Effector memory CD8-positive, alpha-beta T cell (primary cell): Measurements from ENCODE around the gene RAD21L1.
A peak's percentile ranks its signal among the peaks of the same experiment; 100 is the strongest.

Experiments
- ATAC-seq: fragments of 150-1000 bp; cut with Tn5 transposase; replicated peaks from 2 replicates; pipeline ENCODE4 v1.10.0; 2021; ENCODE audit warnings: mild to moderate bottlenecking, moderate library complexity
- DNase-seq, 3 experiments: peaks; one replicate each; pipeline ENCODE4 v3.0.0; 2021
- H3K27ac Mint-ChIP-seq, 2 donors: one replicate each; pipeline ENCODE4 v1.8.0; 2022; ENCODE audit warnings: mild to moderate bottlenecking in 2 of 2, mixed read lengths in 2 of 2, moderate library complexity in 2 of 2
- H3K27me3 Mint-ChIP-seq, 2 donors: one replicate each; pipeline ENCODE4 v1.8.0; 2022; ENCODE audit warnings: mixed read lengths in 2 of 2
- H3K36me3 Mint-ChIP-seq: one replicate; pipeline ENCODE4 v1.8.0; 2022; ENCODE audit warnings: mild to moderate bottlenecking, moderate library complexity, mixed read lengths; ENCODE audit not compliant: insufficient read depth
- H3K4me1 Mint-ChIP-seq, 2 donors: one replicate each; pipeline ENCODE4 v1.8.0; 2022; ENCODE audit warnings: low read depth in 2 of 2, mixed read lengths in 2 of 2
- H3K4me3 Mint-ChIP-seq, 2 donors: one replicate each; pipeline ENCODE4 v1.8.0; 2022; ENCODE audit warnings: mild to moderate bottlenecking in 2 of 2, mixed read lengths in 2 of 2, moderate library complexity in 2 of 2
- H3K9me3 Mint-ChIP-seq, 2 donors: one replicate each; pipeline ENCODE4 v1.8.0; 2022; ENCODE audit warnings: mixed read lengths in 2 of 2

The RAD21L1 gene

DNA sequence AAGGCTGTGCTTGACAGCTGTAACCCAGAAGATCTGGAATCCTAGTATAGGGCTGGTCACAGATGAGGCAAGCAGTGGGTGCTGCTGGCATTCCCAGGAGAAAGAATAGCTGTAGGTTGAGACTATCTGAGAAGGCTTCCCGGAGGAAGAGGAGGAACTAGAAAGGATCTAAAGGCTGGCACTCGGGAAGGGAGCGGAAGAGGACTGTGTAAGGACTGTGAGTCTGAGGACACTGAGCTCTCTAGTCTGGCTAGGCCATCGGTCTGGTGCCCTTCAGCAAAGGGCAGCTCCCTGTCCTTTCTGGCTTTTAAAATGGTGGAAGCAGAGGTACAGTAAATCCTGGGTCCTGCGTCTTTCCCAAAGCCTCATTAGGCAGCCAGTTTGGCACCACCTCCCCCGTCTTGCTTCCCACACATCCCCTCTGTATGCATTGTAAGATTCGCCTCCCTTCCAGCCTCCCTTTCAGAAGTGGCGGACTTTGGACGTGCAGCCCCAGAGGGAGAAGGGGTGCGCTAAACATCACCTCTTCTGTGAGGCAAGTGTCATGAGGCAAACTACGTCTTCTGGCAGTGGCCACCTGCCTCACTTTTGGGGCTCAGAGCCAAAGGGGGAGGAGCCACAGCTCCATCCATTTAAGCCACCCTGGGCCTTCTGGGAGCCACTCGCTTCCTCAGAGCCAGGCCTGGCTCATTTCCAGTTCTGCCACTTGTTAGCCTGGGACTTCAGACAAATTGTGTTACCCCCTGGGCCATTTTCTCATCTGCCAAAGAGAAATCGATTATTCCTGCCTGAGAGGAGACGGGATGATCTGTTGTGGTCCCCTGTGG, 48.9 kb downstream of the RAD21L1 start:
- no peaks in the 10 kb centered on the region for H3K9me3 Mint-ChIP-seq
- no peak overlapping the region for H3K27ac Mint-ChIP-seq
- DNase-seq, result no peak
- H3K4me1 Mint-ChIP-seq, result peaks cover 0 to 5% of the 10 kb centered on the region in 2 donors
- no peak for ATAC-seq
- H3K4me3 Mint-ChIP-seq, result no peak overlapping the region
- no peaks in the 10 kb centered on the region for H3K27me3 Mint-ChIP-seq
- H3K36me3 Mint-ChIP-seq, result no peaks in the 10 kb centered on the region

DNA sequence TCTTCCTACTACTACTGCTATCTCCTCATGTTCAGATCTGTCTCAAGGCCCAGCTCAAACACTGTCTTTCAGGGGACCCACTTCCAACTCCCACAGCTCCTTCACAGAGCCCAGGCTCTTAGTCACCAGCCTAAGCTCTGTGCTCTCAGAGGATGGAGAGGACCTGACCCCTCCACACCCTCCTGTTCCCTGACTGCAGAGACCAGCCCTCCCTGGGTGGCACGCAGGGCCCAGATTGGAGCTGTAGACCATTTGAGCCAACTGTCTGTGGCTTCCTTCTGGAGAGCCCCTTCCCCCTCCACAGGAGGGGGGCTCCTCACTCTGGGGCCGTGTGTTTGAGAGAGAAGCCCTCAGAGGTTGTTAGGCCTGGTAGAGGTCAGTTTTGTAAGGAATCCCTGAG, 50.1 kb downstream of the RAD21L1 start:
- DNase-seq (no peak), ATAC-seq (no peak)
- Mint-ChIP-seq H3K27ac (peak overlapping the region in 1 of 2 donors; percentile 3), H3K4me1 (peaks cover 0 to 5% of the 10 kb centered on the region in 2 donors), H3K4me3 (no peak overlapping the region), H3K9me3 (no peaks in the 10 kb centered on the region), H3K27me3 (no peaks in the 10 kb centered on the region), H3K36me3 (no peaks in the 10 kb centered on the region)

DNA sequence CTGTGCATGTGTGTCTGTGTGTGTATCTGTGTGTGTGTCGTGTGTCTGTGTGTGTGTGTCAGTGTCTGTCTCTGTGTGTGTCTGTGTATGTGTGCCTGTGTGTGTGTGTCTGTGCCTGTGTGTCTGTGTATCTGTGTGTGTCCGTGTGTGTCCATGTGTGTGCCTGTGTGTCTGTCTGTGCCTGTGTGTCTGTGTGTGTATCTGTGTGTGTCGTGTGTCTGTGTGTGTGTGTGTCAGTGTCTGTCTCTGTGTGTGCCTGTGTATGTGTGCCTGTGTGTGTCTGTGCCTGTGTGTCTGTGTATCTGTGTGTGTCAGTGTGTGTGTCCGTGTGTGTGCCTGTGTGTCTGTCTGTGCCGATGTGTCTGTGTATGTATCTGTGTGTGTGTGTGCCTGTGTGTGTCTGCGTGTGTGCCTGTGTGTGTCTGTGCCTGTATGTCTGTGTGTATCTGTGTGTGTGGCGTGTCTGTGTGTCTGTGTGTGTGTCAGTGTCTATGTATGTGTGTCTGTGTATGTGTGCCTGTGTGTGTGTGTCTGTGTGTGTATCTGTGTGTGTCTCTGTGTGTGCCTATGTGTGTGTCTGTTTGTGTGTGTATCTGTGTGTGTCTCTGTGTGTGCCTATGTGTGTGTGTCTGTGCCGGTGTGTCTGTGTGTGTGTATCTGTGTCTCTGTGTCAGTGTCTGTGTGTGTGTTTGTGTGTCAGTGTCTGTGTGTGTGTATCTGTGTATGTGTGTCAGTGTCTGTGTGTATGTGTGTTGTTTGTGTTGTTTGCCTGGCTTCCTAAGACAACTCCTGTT, 51.9 kb downstream of the RAD21L1 start:
- no peak for DNase-seq
- ATAC-seq, result no peak
- H3K9me3 Mint-ChIP-seq, result no peaks in the 10 kb centered on the region
- no peaks in the 10 kb centered on the region for H3K27me3 Mint-ChIP-seq
- H3K4me3 Mint-ChIP-seq, result no peak overlapping the region
- H3K36me3 Mint-ChIP-seq, result no peaks in the 10 kb centered on the region
- H3K27ac Mint-ChIP-seq, result no peak overlapping the region
- H3K4me1 Mint-ChIP-seq, result peaks cover 0 to 5% of the 10 kb centered on the region in 2 donors

DNA sequence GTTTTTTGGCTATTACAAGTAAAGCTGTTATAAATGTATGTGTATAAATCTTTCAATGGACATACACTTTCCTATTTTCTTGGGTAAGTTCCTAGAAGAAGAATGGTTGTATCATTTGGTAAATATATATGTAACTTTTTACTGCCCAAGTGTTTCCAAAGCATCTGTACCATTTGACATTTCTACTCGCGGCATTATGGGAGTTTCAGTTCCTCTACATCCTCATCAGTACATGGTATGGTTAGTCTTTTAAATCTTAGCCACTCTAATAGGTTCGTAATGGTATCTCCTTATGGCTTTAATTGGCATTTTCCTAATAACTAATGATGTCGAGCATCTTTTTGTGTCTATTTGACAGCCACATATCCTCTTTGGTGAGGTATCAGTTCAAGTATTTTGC, 53.1 kb downstream of the RAD21L1 start:
- no peaks in the 10 kb centered on the region for H3K9me3 Mint-ChIP-seq
- H3K4me3 Mint-ChIP-seq, result no peak overlapping the region
- ATAC-seq (no peak), DNase-seq (no peak)
- H3K27me3 Mint-ChIP-seq, result no peaks in the 10 kb centered on the region
- no peaks in the 10 kb centered on the region for H3K36me3 Mint-ChIP-seq
- no peak overlapping the region for H3K27ac Mint-ChIP-seq
- peaks cover 0 to 5% of the 10 kb centered on the region in 2 donors for H3K4me1 Mint-ChIP-seq

DNA sequence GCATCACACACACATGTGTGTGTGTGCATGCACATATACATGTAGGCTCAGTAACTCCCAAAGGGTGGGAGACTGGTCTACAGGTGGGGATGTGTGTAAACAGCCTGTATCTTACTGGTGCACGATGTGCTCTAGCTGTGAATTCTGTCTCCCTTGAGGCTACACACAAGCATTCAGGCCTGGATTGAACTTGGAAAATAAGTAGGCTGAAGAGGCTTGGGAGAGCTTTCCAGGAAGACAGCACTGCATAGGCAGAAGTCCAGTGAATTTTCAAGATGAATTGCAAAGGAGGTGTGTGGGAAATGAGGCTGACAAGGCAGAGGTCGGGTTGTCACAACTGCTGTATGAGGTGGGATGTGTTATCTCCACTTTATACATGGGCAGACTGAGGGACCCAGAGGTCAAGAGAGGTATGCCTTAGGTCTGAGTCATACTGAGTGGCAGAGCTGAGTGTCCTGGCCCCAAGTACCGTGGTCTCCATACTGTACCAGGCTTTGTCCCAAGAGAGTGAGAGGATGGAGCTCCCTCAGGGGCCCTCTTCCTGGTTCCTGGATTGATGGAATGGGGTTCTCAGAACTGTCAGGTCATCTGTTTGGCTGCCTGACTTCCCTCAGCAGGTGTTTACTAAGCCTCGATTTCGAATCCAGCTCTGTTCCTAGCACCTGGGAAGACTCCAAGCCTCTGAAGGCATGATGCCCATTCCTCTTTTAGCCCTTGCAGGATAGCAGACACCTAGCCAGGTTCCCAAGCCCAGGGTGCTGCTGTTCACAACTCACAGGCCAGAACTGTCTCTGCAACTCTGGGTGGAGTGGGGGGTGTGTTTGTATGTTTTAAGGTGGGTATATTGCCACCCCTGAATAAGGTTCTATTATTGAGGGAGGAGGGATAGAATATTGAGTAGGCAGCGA, 54.6 kb downstream of the RAD21L1 start:
- no peak overlapping the region for H3K27ac Mint-ChIP-seq
- no peak for DNase-seq
- ATAC-seq, result no peak
- peaks cover 0 to 5% of the 10 kb centered on the region in 2 donors for H3K4me1 Mint-ChIP-seq
- H3K27me3 Mint-ChIP-seq, result no peaks in the 10 kb centered on the region
- H3K36me3 Mint-ChIP-seq, result no peaks in the 10 kb centered on the region
- no peak overlapping the region for H3K4me3 Mint-ChIP-seq
- no peaks in the 10 kb centered on the region for H3K9me3 Mint-ChIP-seq

DNA sequence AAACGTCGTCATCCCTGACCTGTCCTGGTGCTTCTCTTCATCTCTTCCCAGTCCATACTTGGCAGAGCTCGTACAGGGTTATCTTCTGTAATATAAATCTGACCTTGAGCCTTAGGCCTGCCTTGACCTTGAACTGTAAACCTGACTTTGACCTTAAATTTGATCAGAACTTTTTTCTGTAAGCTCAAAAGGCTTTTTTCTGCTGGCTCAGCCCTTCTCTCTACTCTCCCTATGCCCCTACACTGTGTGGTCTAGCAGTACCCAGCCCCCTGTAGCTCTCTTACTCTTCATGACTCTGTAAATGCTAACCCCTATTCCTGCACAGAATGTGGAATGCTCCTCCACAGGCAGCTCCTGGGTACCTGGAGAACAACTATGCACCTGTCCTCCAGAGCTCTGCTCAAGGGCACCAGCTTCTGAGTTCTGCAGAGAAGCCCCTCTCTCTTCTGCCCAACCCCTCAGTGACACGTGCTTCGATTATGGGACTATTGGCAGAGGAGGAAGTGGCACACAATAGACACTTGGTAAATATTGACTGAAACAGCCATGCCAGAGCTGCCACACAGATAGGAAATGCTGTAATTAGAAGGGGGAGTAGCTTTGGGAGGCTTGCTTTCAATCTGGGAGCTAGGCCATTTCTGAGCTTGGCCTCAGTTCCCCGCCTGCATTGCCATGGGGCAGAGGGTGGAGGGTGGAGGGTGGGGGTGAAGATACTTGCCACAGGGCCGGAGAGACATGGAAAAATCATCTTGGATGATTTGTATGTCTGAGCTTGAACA, 55.6 kb downstream of the RAD21L1 start:
- no peaks in the 10 kb centered on the region for H3K27me3 Mint-ChIP-seq
- H3K27ac Mint-ChIP-seq, result no peak overlapping the region
- H3K9me3 Mint-ChIP-seq, result no peaks in the 10 kb centered on the region
- DNase-seq (no peak), ATAC-seq (no peak)
- peaks cover 0 to 5% of the 10 kb centered on the region in 2 donors for H3K4me1 Mint-ChIP-seq
- no peak overlapping the region for H3K4me3 Mint-ChIP-seq
- H3K36me3 Mint-ChIP-seq, result no peaks in the 10 kb centered on the region

DNA sequence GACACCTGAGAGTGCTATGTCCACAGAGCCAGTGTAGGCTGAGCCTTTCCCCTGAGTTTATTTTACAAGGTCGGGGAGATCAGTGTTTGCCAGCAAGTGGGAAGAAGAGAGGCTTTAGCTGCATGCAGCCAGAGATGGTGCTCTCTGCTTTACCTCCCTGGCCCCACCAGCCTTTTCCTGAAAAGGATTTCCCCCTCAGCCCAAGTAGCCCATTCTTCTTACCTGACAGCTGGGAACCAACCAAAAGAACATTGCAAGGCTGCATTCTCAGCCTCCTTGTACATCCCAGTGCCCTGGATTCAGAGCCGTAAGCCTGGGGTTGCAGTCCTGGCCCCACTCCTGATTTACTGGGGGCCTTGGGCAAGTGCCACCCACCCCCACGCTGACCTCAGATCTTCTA, 57.1 kb downstream of the RAD21L1 start:
- Mint-ChIP-seq H3K4me1 (peaks cover 0 to 13% of the 10 kb centered on the region in 2 donors), H3K27ac (no peak overlapping the region), H3K27me3 (no peaks in the 10 kb centered on the region), H3K4me3 (no peak overlapping the region), H3K9me3 (no peaks in the 10 kb centered on the region), H3K36me3 (no peaks in the 10 kb centered on the region)
- ATAC-seq (no peak), DNase-seq (no peak)

DNA sequence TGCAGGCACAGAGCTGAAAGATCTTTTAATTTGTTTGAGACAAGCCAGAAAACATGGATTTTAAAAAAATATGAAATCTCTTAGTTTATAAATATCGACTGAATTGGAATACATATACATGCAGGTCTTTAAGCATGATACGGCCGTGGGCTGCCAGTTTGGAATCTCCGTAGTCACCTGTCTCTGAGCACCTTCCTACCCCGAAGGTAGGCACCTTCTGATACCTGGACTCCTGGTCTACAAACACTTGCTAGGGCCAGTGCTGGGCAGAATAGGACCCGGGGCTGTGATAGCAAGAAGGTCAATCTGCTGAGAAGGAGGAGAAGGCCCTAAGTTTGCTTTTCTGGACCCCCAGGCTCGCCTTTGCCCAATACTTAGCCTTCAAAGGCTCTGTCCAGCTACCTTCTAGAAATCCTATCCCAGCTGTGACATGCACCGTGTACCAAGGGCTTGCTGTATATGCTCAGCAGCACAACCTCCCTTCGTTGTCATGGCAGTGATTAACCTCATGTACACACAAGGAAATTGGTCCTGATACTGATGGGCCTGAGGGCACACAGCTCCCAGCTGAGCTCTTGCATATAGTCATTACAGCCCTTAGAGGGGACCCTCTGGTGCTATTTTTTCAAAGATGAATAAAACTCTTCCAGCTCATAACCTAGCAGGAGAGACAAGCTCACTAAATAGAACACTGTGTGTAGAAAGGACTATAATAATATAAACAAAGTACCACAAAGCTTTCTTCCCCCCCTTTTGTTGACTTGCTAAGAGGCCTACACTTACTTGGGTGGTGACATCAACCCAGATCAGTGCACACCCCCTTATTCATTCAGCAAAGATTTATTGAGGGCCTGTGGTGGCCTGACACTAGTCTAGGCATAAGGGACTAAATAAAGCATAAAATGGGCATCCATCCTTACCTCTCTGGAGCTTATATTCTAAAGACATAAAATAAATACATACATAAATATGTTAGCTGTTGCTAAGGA, 58.0 kb downstream of the RAD21L1 start:
- peaks cover 0 to 13% of the 10 kb centered on the region in 2 donors for H3K4me1 Mint-ChIP-seq
- no peak overlapping the region for H3K27ac Mint-ChIP-seq
- no peaks in the 10 kb centered on the region for H3K9me3 Mint-ChIP-seq
- H3K27me3 Mint-ChIP-seq, result no peaks in the 10 kb centered on the region
- ATAC-seq (no peak), DNase-seq (no peak)
- H3K4me3 Mint-ChIP-seq, result no peak overlapping the region
- no peaks in the 10 kb centered on the region for H3K36me3 Mint-ChIP-seq

DNA sequence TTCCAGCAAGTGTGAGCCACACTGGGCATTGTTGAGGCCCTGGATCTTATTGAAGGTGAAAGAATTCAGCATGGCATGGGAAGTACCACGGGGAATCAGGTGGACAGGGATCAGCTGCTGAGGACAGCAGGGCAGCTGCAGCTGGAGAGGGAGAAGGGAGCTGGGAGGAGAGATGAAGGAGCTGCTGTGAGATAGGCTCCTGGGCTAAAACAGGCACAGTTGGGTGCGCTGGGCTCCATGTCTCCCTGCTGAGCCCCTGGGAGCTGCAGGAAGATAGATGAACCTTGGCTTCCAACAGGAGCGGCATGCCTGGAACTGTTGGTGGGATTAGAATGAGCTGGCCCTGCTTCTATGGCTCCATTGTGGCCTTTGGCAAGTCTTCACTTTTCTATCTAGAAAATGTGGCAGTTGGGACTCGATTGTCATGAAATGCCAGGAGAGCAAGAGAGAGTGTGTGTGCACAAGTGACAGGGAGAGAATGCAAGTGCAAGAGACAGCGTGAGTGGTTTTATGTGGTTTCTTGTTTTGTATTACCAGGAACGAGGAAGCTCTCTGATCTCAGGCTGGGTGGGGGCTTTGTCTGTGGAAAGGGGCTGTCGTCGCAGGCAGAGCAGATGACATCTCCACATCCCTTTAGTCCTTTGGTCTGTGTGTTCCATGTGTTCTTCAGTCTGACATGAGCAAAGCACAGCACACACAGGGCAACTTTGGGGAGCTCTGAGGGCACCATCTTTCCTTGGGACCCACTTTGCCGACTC, 60.6 kb downstream of the RAD21L1 start:
- H3K9me3 Mint-ChIP-seq, result no peaks in the 10 kb centered on the region
- peaks cover 0 to 13% of the 10 kb centered on the region in 2 donors for H3K4me1 Mint-ChIP-seq
- no peaks in the 10 kb centered on the region for H3K27me3 Mint-ChIP-seq
- no peak for DNase-seq
- H3K27ac Mint-ChIP-seq, result no peak overlapping the region
- ATAC-seq, result no peak
- H3K36me3 Mint-ChIP-seq, result no peaks in the 10 kb centered on the region
- no peak overlapping the region for H3K4me3 Mint-ChIP-seq

DNA sequence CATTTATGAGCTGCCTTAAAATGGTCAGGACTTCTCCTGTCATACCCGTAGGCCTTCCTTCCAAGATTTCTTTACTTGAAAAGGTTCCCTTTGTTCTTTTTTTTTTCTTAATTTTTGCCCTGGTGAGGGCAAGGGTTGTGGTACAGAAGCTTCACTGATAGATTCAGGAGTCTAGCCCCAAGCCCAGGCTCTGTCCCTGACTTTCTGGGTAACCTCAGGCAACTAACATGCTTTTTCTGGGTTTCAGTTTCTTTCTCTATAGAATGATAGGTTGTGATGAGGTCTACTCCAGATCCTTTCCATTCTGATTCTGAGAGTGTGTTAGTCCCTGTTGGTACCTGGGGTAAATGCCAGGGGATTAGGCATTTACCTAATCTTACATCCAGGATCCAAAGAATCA, 61.5 kb downstream of the RAD21L1 start:
- ATAC-seq (no peak), DNase-seq (no peak)
- Mint-ChIP-seq H3K27me3 (no peaks in the 10 kb centered on the region), H3K9me3 (no peaks in the 10 kb centered on the region), H3K4me1 (peaks cover 0 to 13% of the 10 kb centered on the region in 2 donors), H3K27ac (peak overlapping the region in 1 of 2 donors; percentile 57), H3K36me3 (no peaks in the 10 kb centered on the region), H3K4me3 (no peak overlapping the region)

DNA sequence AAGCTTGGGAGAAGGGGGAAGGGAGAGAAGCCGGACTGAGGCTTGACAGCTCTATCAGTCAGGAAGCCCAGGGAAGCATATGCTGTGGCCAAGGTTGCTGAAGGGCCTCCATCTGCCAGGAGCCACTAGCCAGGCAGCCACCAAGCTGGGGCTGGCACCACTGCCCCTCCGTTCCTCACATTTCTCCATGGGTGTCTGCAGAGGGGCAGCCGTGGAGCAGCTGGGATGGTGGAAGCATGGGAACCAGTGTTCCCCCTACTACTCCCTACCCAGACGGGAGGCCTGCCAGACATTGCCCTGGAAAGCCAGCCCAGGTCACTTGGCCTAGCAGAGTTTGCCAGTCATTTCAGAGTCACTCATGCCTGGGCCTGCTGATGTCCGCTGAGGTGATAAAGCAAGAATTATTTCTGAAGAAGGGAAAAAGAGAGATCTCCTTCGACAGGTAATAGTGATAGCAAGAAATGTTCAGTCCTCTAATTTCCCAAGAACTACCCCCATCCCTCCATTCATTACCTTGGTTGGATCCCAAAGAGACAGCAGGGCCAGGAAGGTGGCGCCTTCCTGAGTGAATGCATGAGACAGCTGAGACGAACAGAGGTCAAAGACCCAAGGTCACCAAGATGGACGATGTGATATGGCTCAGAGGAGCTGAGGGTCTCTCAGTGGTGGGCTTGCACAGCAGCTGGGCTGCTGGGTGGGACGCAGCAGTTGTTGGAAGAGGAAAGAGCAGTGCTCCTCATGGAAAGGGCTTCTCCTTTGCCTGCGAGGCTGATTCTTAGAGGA, 62.1 kb downstream of the RAD21L1 start:
- H3K27ac Mint-ChIP-seq, result no peak overlapping the region
- no peak overlapping the region for H3K4me3 Mint-ChIP-seq
- no peak for DNase-seq
- no peaks in the 10 kb centered on the region for H3K27me3 Mint-ChIP-seq
- peaks cover 0 to 18% of the 10 kb centered on the region in 2 donors for H3K4me1 Mint-ChIP-seq
- no peak for ATAC-seq
- no peaks in the 10 kb centered on the region for H3K36me3 Mint-ChIP-seq
- no peaks in the 10 kb centered on the region for H3K9me3 Mint-ChIP-seq
